GM18517 (cell line): ENCODE results near the gene XIST.
"Not testable (repeated sequence)": the region's sequence is repeated elsewhere in the genome, so short reads cannot be mapped to it uniquely, and the experiment has no call there.

Source experiments
- ATAC-seq: cut with Tn5 transposase; IDR thresholded peaks from one replicate; pipeline ENCODE4 v1.9.1; 2021; ENCODE audit warnings: mild to moderate bottlenecking, moderate library complexity; ENCODE audit not compliant: unreplicated experiment

Gene XIST

DNA sequence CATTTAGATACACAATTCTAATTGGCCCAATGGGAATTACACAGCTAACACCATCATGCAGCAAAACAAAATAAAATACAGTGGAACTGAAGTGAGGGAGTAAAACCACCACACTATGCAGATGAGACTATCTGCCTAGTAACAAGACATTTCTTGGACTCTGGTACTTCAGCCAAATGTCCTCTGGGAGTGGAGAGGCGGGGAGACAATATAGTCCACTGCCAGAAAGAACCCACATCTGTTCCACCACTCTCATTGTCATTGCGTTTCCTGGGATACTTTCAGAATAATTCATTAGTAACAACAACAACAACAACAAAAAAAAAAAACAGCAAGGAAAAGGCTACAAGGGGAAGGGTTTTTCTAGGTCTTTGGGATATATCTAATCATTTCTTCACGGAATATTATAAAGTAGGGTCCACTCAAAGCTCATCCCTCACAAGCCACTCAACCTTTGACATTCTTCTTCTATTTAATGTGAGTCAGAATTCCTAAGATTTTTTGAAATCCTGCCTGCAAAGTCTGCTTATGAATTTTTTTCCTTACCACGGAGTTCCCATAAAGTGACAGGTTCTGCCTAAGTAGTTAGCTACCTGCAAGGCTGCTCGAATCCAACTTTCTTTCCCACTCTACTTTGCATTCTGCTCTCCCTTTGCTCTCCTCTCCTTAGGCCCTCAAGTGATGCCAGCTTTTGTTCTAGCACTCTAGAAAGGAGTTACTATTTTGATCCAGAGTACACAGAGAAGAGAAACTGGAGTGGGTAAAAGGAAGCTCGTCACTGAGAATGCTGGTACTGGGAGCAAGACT, 34.9 kb downstream of the XIST start:
- no peak for ATAC-seq

DNA sequence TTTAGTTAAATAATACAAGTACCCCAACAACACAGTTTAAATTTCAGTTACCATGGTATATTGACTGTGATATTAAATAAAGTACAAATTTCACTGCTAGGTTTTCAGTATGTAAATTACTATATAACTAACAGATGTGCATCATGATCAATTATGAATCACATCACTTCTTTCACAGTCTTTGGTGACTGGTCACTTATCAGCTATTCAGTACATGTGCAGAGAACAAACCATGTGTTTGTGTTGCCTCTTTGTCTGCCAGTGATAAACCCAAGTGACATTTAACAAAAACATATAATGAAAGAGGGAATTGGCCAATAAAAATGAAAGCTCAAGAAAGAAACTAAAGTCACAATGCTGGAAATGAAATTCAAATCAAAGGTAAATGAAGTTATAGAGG, 40.3 kb downstream of the XIST start:
- no peak for ATAC-seq

DNA sequence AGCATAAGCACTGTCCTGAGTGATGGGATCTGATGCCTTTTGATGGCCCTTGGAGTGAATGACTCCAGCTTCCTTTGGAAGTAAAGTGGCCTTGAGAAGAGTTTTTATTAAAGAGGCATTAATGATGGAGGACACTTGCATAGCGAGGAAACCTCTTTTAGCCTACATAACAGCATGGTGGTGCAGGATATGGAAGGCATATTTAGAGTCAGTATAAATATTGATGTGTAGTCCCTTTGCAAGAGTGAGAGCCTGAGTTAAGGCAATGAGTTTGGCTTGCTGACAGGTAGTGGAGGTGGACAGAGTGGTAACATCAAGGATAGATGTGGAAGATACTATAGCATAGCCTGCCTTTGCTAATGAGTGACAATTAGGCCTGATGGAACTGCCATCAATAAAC, 48.4 kb downstream of the XIST start:
- ATAC-seq = not testable (repeated sequence)

DNA sequence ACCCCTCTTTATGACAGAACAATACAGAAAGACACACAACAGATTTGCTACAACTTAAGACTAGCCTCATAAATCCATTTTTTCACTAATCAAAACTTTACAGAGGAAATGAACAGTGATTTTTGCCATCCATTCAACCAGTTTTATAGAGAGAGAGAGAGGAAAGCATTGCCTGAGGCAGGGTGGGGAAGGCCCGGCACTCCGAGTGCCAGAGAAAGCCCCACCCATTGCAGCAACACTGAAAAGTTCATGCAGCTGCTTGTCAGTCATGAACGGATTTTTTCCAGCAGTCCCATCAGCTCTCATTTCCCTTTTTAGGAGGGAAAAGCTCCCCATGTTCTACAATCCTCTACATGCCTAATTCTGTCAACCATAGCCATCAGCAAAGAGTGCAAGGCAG, 52.6 kb downstream of the XIST start:
- no peak for ATAC-seq

DNA sequence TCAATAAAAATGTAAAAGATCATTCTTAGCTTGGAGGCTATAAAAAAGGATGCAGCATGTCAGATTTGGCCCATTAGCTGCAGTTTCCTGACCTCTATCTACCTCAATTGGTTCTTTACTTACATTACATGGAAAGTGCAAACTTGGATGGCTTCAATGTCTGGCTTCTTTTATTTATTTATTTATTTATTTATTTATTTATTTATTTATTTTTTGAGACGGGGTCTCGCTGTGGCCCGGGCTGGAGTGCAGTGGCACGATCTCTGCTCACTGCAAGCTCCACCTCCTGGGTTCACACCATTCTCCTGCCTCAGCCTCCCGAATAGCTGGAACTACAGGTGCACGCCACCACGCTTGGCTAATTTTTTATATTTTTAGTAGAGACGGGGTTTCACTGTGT, 60.0 kb downstream of the XIST start:
- not testable (repeated sequence) for ATAC-seq

DNA sequence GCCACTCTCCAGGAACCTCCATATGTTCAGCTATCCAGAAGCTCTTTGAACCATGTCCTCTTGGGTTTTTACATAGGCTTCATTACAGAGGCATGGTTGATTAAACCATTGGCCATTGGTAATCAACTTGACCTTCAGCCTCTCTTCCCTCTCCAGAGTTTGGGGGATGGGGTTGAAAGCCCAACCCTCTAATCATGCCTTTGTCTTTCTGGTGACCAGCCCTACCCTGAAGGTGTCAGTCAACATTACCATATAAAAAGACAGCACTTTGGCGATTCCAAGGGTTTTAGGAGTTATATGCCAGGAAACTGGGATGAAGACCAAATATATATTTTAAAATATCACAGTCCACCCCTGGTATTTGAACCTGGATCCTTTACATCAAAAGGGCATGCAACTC, 67.0 kb downstream of the XIST start:
- no peak for ATAC-seq
